Thyroid gland (tissue), 4 donors: Measurements from ENCODE around the gene SOCS1.

Experiments
- POLR2A ChIP-seq, 2 donors: fragments of 450-650 bp; IDR thresholded peaks; one replicate each; pipeline ENCODE4 v1.6.1; 2017; ENCODE audit warnings: antibody characterized with exemption in 2 of 2, mild to moderate bottlenecking in 2 of 2, moderate library complexity in 1 of 2
- TF ChIP-seq, protein P1 (sequence below), 6 experiments: fragments of 200-600 bp in 3 of 6; fragments of 450-650 bp in 3 of 6; sonication (generic) in 3 of 6; IDR thresholded peaks; one replicate each; pipeline ENCODE4 v1.5.1; 2016 to 2019; ENCODE audit warnings: antibody characterized with exemption in 6 of 6, mild to moderate bottlenecking in 2 of 6, inconsistent platforms in 1 of 6, moderate library complexity in 1 of 6

DNA sequence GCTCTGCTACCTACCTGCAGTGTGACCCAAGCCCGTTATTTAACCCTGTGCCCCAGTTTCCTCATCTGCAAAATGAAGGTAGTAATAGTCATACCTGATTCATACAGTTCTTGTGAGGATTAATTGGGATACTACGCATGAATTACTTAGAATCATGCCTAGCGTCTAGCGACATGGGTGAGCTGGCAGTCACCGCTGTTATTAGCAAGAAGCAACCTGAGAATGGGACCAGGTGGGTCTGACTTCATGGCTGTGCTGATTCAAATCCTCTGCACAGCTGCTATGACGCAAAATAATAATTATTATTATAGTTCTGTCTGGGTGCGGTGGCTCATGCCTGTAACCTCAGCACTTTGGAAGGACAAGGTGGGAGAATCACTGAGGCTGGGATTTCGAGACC lies 7.9 kb downstream of the SOCS1 start:
- no peak for TF ChIP-seq POLR2A (IDR thresholded peaks at IDR 0.05)
- TF ChIP-seq, protein P1, sequence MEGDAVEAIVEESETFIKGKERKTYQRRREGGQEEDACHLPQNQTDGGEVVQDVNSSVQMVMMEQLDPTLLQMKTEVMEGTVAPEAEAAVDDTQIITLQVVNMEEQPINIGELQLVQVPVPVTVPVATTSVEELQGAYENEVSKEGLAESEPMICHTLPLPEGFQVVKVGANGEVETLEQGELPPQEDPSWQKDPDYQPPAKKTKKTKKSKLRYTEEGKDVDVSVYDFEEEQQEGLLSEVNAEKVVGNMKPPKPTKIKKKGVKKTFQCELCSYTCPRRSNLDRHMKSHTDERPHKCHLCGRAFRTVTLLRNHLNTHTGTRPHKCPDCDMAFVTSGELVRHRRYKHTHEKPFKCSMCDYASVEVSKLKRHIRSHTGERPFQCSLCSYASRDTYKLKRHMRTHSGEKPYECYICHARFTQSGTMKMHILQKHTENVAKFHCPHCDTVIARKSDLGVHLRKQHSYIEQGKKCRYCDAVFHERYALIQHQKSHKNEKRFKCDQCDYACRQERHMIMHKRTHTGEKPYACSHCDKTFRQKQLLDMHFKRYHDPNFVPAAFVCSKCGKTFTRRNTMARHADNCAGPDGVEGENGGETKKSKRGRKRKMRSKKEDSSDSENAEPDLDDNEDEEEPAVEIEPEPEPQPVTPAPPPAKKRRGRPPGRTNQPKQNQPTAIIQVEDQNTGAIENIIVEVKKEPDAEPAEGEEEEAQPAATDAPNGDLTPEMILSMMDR (IDR thresholded peaks at IDR 0.05): no peak
